GM12878 (cell line): Measurements from ENCODE around the gene MYD88.
"Not testable (repeated sequence)": the region's sequence is repeated elsewhere in the genome, so short reads cannot be mapped to it uniquely, and the experiment has no call there.

ENCODE experiments used
- CREM ChIP-seq: IDR thresholded peaks from 2 replicates; pipeline ENCODE4 v1.6.1; 2014; ENCODE audit warnings: antibody characterized with exemption, low read depth
- CTCF ChIP-seq, 3 experiments: IDR thresholded peaks in 2 of 3; conservative IDR thresholded peaks in 1 of 3; 2 replicates each; pipeline ENCODE4 v1.5.1; 2011; ENCODE audit warnings: low read depth in 3 of 3, low read length in 3 of 3, mild to moderate bottlenecking in 3 of 3, control low read depth in 2 of 3, moderate library complexity in 2 of 3, inconsistent platforms in 1 of 3, mixed read lengths in 1 of 3; ENCODE audit not compliant: control insufficient read depth in 2 of 3, insufficient read depth in 1 of 3; ENCODE audit errors: extremely low read depth in 1 of 3
- KAT2A ChIP-seq: conservative IDR thresholded peaks from 2 replicates; pipeline ENCODE4 v1.6.1; 2011; ENCODE audit warnings: low read depth, low read length; ENCODE audit not compliant: control insufficient read depth
- MYB ChIP-seq: fragments of 150-350 bp; IDR thresholded peaks from 2 replicates; pipeline ENCODE4 v1.6.1; 2014; ENCODE audit warnings: mild to moderate bottlenecking, low read depth, low read length, borderline replicate concordance
- RAD21 ChIP-seq: IDR thresholded peaks from 2 replicates; pipeline ENCODE4 v1.6.1; 2011; ENCODE audit warnings: mild to moderate bottlenecking, low read depth, low read length, moderate library complexity; ENCODE audit not compliant: insufficient read depth
- YY1 ChIP-seq: IDR thresholded peaks from 2 replicates; pipeline ENCODE4 v1.6.1; 2011; ENCODE audit warnings: low read depth, mild to moderate bottlenecking, low read length
- ZNF592 ChIP-seq: fragments of 450-650 bp; IDR thresholded peaks from 2 replicates; pipeline ENCODE4 v1.6.1; 2017; ENCODE audit warnings: mild to moderate bottlenecking, moderate library complexity
- ZZZ3 ChIP-seq: IDR thresholded peaks from 2 replicates; pipeline ENCODE4 v1.6.1; 2011; ENCODE audit warnings: low read depth; ENCODE audit not compliant: control insufficient read depth, insufficient read length

- not testable (repeated sequence) for TF ChIP-seq CTCF (IDR thresholded peaks at IDR 0.05 in 2 of 3, conservative IDR thresholded peaks at IDR 0.05 in 1 of 3; ENCODE audit: control insufficient read depth in 2 of 3, extremely low read depth in 1 of 3, insufficient read depth in 1 of 3, low read depth in 3 of 3, low read length in 3 of 3); KAT2A; MYB; YY1; ZZZ3; RAD21; CREM; ZNF592
These were observed 2.7 kb upstream of the MYD88 start for GRCh38 chr3:38135621-38136277.
